LNCAP (cell line): ENCODE data around the gene NRAP.

Experiments used
- CTCF ChIP-seq: fragments of 450-650 bp; IDR thresholded peaks from 2 replicates; pipeline ENCODE4 v1.5.1; 2017; ENCODE audit warnings: mild to moderate bottlenecking

The NRAP gene

GRCh38 chr10:113691381-113691780 lies 27.5 kb upstream of the NRAP start:
- TF ChIP-seq CTCF: no peak

- no peak for TF ChIP-seq CTCF
Observed at GRCh38 chr10:113690749-113691148, 26.9 kb upstream of the NRAP start.

- no peak for TF ChIP-seq CTCF
Observed at GRCh38 chr10:113689574-113689973, 25.7 kb upstream of the NRAP start.

- no peak for TF ChIP-seq CTCF
Observed at GRCh38 chr10:113689057-113689456, 25.2 kb upstream of the NRAP start.

- TF ChIP-seq CTCF: no peak
Observed at GRCh38 chr10:113687037-113687436, 23.2 kb upstream of the NRAP start.

- TF ChIP-seq CTCF: no peak
Observed at GRCh38 chr10:113686028-113686427, 22.2 kb upstream of the NRAP start.

GRCh38 chr10:113683300-113683699 lies 19.5 kb upstream of the NRAP start:
- no peak for TF ChIP-seq CTCF
